HG03108 (cell line): ENCODE data around the gene EPB42.
"Not testable (repeated sequence)": the region's sequence is repeated elsewhere in the genome, so short reads cannot be mapped to it uniquely, and the experiment has no call there.

Source experiments
- ATAC-seq: cut with Tn5 transposase; IDR thresholded peaks from one replicate; pipeline ENCODE4 v1.9.1; 2021; ENCODE audit warnings: moderate library complexity; ENCODE audit not compliant: unreplicated experiment

EPB42 gene

DNA sequence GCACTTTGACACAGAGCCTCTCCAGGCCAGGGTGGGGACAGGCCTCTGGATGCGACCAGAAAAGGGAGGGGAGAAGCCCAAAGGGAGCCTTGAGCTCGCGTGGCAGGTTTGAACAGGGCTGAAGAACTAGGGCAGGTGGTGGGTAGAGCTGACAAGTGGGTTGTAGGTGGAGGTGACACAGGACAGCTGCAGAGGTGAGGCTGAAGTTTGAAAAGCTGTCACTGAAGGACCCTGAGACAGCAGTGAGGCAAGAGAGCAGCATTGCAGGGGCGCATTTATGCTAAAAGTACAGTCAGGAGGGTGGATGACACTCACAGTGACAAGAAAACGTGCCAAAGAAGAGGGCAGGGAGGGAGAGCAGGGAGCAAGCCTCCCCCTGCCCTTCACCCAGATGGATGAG is 21.8 kb upstream of the EPB42 start:
- ATAC-seq = no peak

DNA sequence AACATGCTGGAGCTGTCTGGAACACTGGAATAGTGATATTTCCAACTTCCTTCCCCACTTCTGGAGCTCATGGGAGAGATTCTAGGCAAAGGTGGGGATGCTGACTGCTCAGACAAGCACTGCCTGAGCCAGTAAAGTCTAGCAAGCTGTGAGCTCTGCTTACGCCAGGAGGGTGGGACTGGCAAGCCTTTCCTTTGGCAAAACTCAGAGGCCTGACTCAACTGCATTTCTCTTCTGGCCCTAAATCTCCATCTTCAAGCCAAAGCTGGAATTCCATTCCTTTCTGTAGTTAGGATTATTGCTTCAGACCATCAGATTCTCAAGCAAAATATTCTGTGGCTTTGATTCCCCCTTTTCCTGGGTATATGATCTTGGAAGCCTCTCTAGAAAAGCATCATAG is 20.3 kb upstream of the EPB42 start:
- no peak for ATAC-seq

DNA sequence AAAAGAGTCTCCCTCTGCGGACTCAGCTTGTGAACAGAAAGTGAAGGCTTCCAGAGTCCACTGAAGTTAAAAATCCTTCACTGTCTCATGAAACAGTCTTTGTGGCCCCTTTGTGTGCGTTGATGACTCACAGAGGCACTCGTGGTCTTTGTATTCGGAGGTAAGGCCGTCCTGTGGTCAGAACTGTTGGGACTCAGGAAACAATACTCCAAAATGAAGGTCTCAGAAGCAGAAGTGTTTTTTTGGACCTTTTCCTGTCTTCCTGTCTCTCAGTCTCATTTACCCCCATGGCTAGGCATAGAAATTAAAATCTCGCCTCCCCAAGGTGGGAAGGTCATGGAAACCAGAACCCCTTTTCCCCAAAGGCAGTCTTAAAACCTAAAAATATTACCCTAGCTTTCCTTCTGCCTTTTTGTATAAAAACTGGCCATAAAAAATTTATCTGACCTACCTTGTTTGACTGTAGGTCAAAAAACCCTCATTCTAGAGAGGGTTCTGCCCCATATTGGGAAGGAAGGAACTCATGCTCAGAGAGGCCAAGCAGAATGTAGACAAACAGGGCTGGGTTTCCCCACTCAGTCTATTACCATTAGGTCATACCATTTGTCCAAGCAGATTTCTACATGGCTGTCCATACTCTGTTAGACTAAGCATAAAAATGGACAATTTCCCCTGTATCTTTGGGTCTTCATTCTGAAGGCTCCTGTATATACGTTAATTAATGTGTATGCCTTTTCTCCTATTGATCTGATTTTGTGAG is 19.1 kb upstream of the EPB42 start:
- no peak for ATAC-seq

DNA sequence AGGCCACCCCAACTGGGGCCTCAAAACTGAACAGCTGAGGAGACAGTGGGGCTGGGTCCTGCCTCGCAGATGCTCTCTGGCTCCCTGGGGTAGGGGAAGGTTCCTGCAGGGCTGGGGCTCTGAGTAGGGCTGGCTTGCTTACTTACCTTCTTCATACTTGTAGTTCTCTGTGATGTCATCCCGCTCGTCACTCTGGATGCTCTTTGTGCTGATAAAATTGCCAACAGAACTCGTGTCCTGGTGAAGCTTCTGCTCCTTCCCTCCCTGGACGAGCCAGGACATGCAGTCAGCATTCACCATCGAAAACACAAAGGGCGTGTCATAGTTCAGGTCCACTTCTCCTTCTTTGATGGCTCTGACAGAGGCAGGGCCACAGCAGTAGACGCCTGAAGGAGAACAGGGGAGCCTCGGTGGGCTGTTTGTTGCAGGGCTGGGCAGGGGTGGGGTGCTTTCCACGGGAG is 17.9 kb upstream of the EPB42 start:
- no peak for ATAC-seq

DNA sequence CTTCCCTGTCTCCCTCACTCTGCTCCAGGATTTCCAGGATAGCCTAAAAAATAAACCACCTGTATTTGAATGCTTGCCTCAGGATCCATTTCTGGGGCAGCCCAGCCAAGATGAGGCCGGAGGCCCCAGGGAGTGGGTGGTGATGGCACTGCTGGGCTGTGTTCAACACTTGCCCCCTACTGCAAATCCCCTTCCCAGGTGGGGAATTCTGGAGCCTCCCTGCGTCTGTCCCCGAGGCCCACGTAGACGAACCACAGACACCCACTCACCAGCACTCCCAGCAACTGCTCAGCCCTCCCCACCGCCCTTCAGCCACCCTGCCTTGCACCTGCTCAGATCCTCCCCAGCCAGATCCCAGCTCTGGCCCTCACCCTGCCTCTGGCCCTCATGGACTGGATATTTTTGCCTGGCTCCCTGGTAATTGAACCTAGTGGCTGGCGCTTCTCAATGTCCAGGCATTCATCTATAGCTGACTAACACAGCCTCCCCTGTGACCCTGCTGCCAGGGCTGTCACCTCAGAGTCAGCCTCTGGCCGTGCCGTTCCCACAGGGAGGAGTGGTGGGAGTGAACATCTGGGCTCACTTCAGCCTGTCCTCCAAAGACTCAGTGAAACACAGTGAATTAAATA is 17.1 kb upstream of the EPB42 start:
- no peak for ATAC-seq

DNA sequence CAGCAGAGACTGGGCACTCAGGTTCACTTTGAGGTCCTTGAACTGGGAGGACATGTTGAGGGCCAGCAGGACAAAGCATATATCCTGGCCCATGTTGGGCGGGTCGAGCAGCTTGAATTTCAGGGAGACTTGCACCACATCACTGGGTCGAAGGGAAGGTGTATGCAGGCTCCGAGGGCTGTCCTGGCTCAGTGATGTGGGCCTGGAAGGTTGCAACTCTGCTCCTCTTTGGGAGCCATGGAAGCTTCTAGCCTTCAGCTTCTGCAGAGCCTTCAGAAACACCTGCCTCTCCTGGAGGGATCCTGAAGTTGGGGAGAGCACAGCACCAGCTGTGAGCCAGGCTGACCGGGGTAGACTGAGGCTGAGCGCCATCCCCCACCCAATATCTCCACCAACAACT is 14.7 kb upstream of the EPB42 start:
- no peak for ATAC-seq

DNA sequence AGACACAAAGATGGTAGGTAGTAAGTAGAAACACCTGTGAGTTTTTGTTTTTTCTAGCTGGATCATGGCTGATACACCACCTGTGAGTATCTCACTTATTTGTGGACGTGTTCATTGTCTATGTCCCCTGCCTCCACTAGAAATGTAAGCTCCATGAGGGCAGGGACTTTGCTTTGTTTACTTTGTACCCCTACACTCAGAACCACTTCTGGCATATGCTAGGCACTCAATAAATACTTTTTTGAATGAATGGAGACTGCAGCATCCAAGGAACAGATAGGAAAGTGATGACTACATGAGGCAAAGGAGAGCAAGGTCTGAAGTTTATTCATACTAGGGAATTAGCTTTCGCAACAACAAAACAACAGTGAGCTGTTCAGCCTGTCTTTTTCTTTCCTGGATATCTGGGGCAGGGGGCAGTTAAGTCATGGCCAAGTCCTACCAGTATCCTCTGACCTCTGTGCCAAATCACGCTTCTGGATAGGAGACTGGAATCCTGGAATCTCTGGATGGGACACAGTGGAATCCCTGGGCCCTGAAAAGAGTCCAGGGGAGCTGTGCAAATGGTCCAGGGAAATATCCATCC is 11.6 kb upstream of the EPB42 start:
- no peak for ATAC-seq

DNA sequence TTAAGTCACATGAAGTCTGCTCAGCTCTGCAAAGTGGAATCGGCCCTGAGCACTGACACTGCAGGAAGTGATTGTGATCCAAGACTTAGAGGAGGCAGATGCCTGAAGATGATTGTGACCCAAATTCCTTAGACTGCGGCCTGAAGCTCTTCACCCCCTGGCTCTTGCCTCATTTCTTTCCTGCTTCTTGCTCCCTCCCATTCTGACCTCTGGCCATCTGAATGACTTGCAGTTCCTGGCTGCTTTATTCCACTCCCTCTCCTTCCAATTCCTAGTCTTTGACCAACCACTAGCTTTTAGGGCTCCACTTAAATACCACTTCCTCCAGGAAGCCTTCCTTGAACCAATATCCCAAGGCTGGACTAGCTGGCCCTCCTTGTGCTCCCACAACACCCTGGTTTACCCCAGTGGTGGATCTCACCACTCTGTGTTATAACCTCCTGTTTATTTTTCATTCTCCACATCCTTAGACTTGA is 9.9 kb upstream of the EPB42 start:
- ATAC-seq = no peak

DNA sequence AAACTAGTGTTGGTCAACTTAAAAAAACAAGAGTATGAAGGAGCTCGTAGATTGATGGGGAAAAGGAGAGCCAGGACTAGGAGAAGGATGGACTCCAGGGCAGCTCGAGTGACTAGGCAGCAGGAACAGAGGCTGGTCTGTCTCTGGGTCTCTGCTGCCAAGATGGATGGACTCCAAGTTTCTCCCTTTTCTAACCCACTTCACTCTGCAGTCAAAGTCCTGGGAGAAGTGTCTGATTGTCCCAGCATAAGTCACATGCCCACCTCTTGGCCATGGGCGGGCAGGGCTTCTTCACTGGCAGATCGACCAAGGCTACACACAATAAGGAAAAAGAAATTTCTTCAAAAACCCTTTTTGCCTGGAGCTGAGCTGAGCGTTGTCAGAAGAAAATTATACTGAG is 9.2 kb upstream of the EPB42 start:
- ATAC-seq = no peak

DNA sequence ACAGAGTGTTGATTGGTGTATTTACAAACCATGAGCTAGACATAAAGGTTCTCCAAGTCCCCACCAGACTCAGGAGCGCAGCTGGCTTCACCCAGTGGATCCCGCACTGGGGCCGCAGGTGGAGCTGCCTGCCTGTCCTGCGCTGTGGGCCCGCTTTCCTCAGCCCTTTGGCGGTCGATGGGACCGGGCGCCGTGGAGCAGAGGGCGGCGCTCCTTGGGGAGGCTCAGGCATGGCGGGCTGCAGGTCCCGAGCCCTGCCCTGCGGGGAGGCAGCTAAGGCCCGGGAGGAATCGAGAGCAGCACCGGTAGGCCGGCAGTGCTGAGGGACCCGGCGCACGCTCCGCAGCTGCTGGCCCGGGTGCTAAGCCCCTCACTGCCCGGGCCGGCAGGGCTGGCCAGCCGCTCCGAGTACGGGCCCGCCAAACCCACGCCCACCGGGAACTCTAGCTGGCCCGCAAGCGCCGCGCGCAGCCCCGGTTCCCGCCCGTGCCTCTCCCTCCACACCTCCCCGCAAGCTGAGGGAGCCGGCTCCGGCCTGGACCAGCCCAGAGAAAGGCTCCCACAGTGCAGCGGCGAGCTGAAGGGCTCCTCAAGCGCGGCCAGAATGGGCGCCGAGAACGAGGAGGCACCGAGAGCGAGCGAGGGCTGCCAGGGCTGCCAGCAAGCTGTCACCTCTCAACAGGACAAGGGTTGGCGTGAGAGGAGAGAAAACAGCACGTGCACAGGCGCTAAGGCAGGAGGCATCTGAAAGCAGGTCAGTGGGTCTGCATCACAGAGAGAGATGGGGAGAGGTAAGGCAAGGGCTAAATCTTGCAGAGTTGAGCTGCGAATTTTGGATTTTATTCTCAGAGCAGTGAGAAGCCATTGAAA is 5.9 kb upstream of the EPB42 start:
- ATAC-seq = no peak

DNA sequence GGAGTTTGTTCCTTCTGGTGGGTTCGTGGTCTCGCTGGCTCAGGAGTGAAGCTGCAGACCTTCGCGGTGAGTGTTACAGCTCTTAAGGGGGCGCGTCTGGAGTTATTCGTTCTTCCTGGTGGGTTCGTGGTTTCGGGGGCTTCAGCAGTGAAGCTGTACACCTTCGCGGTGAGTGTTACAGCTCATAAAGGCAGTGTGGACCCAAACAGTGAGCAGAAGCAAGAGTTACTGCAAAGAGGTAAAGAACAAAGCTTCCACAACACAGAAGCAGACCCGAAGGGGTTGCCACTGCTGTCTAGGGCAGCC is 5.1 kb upstream of the EPB42 start:
- not testable (repeated sequence) for ATAC-seq

DNA sequence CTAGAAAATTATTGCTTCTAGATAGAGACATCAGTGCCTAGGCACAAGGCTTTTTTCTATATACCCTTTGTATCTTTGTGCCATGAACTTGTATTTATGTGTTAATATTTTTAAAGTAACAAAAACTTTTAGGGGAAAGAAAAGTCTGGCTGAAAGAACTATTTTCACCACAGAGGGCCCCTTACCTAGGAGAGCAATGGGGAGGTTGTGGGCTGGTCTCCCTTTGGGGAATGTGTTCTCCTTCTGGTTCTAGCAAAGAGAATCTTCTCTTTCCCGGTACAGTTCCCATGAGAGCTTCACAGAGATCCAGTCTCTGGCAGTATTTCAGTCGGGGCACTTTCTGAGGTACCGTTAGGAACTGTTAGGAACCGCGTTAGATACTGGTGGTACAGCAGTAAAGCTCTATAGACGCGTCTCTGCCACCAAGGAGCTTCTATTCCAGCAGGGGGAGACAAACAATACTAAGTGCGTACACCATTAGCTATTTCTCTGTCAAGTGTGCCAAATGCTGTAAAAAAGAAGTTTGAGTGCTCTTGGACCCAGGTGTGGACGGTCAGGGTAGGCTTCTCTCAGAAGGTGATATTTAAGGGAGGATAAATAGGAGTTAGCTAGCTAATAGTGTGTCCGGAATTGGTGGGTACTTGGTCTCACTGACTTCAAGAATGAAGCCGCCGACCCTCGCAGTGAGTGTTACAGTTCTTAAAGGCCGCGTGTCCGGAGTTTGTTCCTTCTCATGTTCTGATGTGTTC is 4.6 kb upstream of the EPB42 start:
- no peak for ATAC-seq

DNA sequence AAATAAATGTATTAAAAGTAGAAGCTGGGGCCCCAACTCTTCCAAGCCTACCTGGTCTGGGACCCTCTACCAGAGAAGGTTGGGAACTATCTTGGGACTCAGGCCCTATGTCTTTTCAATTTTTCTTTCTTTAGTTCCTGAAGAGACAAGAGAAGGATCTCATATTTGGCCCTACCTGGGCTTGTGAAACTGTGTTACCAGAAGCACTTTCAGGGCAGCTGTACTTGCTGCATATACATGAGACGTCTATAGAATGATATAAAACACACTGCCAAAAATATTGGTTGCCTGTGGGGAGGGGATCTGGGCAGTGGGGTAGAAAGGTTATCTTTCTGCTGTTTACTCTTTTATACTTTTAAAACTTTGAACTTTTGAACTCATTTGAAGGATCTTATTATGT is 604 bp upstream of the EPB42 start:
- no peak for ATAC-seq

DNA sequence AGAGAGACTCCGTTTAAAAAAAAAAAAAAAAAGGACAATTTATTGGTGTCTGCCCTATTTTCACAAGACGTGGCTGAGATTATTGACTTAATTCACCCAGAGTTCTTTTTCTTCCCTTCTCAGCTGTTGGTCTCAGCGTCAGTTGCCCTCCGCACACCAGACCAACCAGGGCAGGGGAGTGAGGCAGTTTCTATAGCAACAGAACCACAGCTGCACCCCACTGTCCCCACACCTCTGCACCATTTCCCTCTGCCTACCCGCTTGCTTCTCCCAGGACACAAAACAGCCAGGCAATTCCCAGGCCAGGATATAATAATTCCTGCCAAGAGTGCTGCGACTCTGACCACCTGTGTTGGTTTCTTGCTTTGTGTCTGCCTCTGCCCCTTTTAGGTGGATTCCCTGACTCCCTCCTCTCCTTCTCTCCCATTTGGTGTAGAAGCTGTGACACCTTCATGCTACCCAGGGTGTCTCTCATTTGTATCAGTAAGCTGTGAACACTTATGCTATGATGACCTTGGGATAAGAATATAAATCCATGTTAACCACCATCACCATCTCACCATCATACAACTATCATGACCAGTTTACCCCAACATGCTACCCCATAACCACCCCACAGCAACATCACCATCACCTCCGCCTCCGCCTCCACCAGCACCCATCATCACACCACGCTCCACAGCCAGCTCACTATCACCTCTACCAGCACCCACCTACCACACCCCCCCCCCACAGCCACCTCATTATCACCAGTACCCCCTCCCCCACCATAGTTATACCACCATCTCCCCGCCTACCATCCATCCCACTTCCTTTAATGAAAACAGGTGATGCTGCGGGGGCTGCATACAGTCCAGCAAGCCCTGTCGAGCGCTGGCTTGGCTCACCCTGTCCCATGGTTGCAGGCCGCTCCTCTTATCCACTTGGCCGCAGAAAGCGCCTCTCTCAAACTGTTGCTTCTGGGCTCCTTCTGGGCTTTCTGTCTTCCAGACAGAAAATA is 589 bp downstream of the EPB42 start:
- ATAC-seq = no peak

DNA sequence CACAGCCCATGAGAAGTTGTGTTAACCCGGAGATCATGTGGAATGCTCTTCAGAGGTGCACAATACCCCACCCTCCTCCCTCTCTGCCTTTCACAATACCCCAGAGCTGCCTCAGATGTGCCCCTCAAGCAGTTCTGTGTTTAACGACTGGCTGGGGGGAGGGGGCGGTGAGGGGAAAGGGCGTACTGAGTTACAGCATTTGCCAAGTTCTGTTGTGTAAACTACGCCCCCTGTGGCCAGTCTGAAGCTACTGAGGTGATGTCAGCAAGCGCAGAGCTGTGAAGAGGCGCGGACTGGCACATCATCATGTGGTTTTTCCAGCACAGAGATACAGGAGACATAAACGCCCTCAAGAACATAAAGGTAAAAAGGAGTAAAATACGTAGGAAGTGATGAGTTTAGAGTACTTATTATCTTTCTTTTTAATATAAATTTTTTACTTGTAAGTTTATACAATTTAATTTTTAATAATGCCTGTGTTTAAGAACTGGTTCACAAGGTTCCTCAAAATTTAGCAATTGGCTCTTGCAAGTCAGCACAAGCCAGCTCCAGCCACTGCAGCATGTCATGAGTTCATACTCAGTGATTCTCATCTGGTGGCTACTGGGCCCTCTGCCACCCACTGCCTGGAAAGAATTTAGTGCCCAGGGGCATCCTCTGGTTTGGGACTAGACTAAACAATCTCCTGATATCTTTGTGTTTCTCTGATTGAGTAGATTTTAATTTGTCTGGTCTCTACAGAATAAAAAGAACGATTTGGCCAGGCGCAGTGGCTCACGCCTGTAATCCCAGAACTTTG is 1.7 kb downstream of the EPB42 start:
- ATAC-seq = no peak

DNA sequence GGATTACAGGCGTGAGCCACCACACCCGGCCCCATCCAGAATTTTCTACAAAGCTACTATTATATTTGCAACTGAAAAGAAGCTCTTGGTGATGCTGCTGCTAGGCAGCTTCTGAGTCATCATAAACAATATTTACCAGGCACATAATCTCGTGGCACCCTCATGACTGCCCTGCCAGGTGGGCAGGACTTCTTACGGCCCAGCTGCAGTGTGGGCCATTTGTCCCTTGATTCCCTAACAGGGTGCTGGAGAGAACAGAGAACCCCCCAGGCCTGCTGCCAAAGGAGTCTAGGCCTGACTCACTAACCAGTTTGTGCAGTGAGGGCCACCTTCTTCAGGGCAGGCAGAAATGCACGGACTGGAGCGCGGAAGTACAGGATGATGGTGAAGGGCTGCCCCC is 4.9 kb downstream of the EPB42 start:
- no peak for ATAC-seq

DNA sequence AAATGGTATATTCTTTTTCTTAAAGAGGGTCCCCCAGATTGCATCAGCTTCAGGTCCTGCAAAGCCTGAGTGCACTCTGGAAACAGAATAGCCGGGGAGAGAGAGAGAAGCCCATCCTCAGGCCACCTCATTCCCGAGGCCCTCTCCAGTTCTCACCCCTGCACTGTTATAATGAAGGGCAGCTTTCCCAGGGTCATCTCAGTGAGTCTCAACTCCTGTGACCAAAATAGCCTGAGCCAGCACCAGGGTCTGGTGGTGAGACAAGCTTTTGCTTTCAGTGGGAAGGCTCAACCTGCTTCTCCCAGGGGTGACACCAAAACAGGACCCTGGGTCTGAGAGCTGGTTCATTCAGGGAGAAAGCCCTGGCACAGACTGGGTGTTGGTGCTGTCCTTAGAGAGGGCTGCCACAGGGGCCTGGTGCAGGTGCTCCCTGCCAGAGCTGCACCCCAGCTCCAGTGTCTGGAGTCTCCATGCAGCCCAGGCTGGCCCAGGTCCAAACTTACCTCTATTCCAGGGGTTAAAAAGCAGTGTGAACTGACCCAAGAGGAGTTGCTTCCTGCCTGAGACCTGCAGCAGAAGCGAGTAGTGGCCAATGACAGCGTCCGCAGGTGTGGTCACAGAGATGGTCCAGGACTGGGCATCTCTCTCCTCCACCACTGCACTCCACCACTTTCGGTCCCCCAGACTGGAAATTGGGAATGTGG is 6.1 kb downstream of the EPB42 start:
- no peak for ATAC-seq

DNA sequence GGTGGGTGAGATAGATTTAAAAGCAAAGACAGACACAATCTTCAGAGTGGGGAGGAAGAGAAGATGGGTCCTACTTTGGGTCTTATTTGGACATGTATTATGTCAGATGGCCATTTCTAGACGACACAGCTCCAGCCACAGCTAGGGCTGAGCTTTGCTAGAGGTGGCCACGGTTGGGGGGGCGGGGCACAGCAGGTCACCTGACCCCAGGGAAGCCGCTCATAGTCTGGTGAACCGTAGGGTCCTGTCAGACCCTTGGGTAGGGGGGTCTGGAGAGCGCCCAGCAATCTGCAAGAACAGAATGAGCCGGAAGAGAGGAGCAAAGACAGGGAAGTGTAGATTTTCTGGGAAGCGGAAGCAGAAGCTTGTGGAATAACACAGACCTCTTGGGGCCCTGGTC is 6.6 kb downstream of the EPB42 start:
- no peak for ATAC-seq
